K562 (cell line): ENCODE measurements around the gene ACOT13. TPM values are rescaled to one million over a fixed set of nuclear protein-coding genes. Genes with fewer than 3 reads are reported as not detected.

ENCODE experiments used
- CBX8 ChIP-seq: fragments of 200-600 bp; sonication (generic); IDR thresholded peaks from 2 replicates; pipeline ENCODE4 v1.6.1; 2012; ENCODE audit warnings: borderline replicate concordance, mixed run types, low read depth, mild to moderate bottlenecking, moderate library complexity, mixed read lengths, low read length, control low read depth, inconsistent platforms; ENCODE audit not compliant: poor library complexity, severe bottlenecking; ENCODE audit errors: extremely low read depth
- CREM ChIP-seq: IDR thresholded peaks from 2 replicates; pipeline ENCODE4 v1.6.1; 2014; ENCODE audit warnings: antibody characterized with exemption, low read depth
- CTBP1 ChIP-seq: fragments of 450-650 bp; IDR thresholded peaks from 2 replicates; pipeline ENCODE4 v1.6.1; 2016; ENCODE audit warnings: borderline replicate concordance
- FOXK2 ChIP-seq, 2 experiments: fragments of 450-650 bp; IDR thresholded peaks in 1 of 2; conservative IDR thresholded peaks in 1 of 2; 2 replicates each; pipeline ENCODE4 v1.6.1; 2016; ENCODE audit warnings: low read depth in 2 of 2, mild to moderate bottlenecking in 1 of 2
- HNRNPUL1 ChIP-seq: fragments of 200-400 bp; formaldehyde crosslinking; IDR thresholded peaks from 2 replicates; pipeline ENCODE4 v1.6.1; 2017; ENCODE audit warnings: low read length
- LCOR ChIP-seq: sonication (generic); formaldehyde crosslinking; IDR thresholded peaks from 2 replicates; pipeline ENCODE4 v1.8.0; 2022; ENCODE audit warnings: mild to moderate bottlenecking, missing genetic modification reagents
- MECOM ChIP-seq: fragments of 250-450 bp; sonication (Bioruptor Pico); IDR thresholded peaks from 2 replicates; pipeline ENCODE4 v1.8.0; 2022; ENCODE audit warnings: inconsistent platforms
- MYC ChIP-seq, 2 experiments: fragments of 250-450 bp in 1 of 2; sonication (Bioruptor Pico) in 1 of 2; IDR thresholded peaks; 2 replicates each; pipeline versions ENCODE4 v1.5.1 to v1.6.1; 2012 to 2021; ENCODE audit warnings: low read depth in 2 of 2, borderline replicate concordance in 1 of 2, improper control_type of control experiment in 1 of 2, low read length in 1 of 2, mild to moderate bottlenecking in 1 of 2, moderate library complexity in 1 of 2
- POU5F1 ChIP-seq: fragments of 150-350 bp; IDR thresholded peaks from 2 replicates; pipeline ENCODE4 v1.6.1; 2014; ENCODE audit warnings: borderline replicate concordance, low read length, low read depth, mild to moderate bottlenecking; ENCODE audit not compliant: partially characterized antibody
- PYGO2 ChIP-seq: fragments of 450-650 bp; IDR thresholded peaks from 2 replicates; pipeline ENCODE4 v1.6.1; 2016; ENCODE audit warnings: mild to moderate bottlenecking, missing genetic modification characterization, moderate library complexity, missing compliant biosample characterization
- SMAD1 ChIP-seq: fragments of 150-350 bp; IDR thresholded peaks from 2 replicates; pipeline ENCODE4 v1.6.1; 2014; ENCODE audit warnings: low read length, low read depth; ENCODE audit not compliant: partially characterized antibody
- SRF ChIP-seq, 2 experiments: fragments of 250-450, 450-650 bp in 1 of 2; sonication (Bioruptor Pico) in 1 of 2; sonication (generic) in 1 of 2; formaldehyde crosslinking; IDR thresholded peaks; 2 replicates each; pipeline versions ENCODE4 v1.5.0 to v1.5.1; 2020 to 2022; ENCODE audit warnings: mild to moderate bottlenecking in 1 of 2, missing genetic modification reagents in 1 of 2
- ZKSCAN1 ChIP-seq: fragments of 150-350 bp; IDR thresholded peaks from 2 replicates; pipeline ENCODE4 v1.6.1; 2016; ENCODE audit warnings: low read depth, low read length
- ZNF76 ChIP-seq: fragments of 250-450 bp; sonication (Bioruptor Pico); IDR thresholded peaks from 2 replicates; pipeline ENCODE4 v1.4.0; 2020; ENCODE audit warnings: mild to moderate bottlenecking, moderate library complexity, borderline replicate concordance
- polyA plus RNA-seq, 8 experiments: library from polyadenylated mRNA; depleted of rRNA in 4 of 8; stranded (reverse) in 5 of 8; unstranded in 3 of 8; fragments of >200 nt; fragmentation: Nextera tagmentation in 2 of 8; fragmentation: Illumina TruSeq in 1 of 8; extraction: Ambion mirVana in 2 of 8; extraction: Trizol in 1 of 8; gene quantifications; 2 replicates each; pipeline versions ENCODE4 v1.2.1 to v1.2.3, GENCODE V29; 2011 to 2014; ENCODE audit warnings: inconsistent platforms in 1 of 8, missing spikeins in 1 of 8
- total RNA-seq, 7 experiments: library from RNA; depleted of rRNA in 6 of 7; stranded (reverse); fragments of >200 nt in 6 of 7; fragmentation: Illumina TruSeq in 2 of 7; extraction: Trizol in 2 of 7; gene quantifications; 2 replicates each; pipeline versions ENCODE4 v1.2.1 to v1.2.3, GENCODE V29; 2011 to 2021; ENCODE audit warnings: low replicate concordance in 1 of 7
- TF ChIP-seq, protein P1 (sequence below): fragments of 250-450 bp; sonication (Bioruptor Pico); IDR thresholded peaks from 2 replicates; pipeline ENCODE4 v1.5.0; 2021; ENCODE audit warnings: mild to moderate bottlenecking, borderline replicate concordance
- TF ChIP-seq, protein P2 (sequence below), 2 experiments: fragments of 200-800 bp in 1 of 2; sonication (Bioruptor generic) in 1 of 2; sonication (generic) in 1 of 2; formaldehyde crosslinking in 1 of 2; IDR thresholded peaks in 1 of 2; conservative IDR thresholded peaks in 1 of 2; 2 replicates each; pipeline versions ENCODE4 v1.5.0 to v1.6.1; 2016 to 2020; ENCODE audit warnings: missing compliant biosample characterization in 1 of 2, missing genetic modification characterization in 1 of 2, missing genetic modification reagents in 1 of 2

Gene ACOT13
- total and polyA plus RNA-seq, 9 of the 15 experiments (the other 6 are each of a cell fraction or from before 2014, with no cell fraction given): 14.1 to 129 (median 65.7) TPM

DNA sequence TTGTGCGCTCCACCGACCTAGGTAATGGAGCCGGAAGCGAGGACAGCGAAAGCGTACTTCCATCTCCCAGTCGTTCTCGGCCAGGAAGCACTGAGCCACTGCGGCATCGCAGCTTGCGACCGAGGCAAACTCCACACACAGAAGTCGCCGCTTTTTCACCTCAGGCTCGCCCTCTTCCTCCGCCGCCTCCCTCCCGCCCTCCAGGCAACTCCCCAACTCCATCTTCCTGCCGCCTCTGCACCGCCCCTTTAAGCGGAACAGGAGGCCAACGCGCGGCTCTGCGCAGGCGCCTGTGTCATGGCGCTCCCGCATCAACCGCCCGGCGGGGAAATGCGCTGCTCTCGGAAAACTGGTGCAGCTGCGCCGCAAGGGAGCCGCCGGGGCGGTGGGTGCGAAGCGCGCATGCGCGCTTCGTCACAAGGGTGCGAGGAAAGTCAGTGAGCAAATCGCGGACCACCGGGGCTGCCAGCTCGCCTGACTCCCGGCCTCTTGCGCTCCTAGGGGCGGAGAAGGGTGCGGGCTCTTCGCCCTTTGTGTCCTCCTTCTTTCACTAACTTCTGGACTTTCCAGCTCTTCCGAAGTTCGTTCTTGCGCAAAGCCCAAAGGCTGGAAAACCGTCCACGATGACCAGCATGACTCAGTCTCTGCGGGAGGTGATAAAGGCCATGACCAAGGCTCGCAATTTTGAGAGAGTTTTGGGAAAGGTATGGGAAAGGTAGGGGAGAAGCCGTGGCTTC lies at the start of gene ACOT13, which contains the start of gene TDP2 (continued):
- TF ChIP-seq, protein P1, sequence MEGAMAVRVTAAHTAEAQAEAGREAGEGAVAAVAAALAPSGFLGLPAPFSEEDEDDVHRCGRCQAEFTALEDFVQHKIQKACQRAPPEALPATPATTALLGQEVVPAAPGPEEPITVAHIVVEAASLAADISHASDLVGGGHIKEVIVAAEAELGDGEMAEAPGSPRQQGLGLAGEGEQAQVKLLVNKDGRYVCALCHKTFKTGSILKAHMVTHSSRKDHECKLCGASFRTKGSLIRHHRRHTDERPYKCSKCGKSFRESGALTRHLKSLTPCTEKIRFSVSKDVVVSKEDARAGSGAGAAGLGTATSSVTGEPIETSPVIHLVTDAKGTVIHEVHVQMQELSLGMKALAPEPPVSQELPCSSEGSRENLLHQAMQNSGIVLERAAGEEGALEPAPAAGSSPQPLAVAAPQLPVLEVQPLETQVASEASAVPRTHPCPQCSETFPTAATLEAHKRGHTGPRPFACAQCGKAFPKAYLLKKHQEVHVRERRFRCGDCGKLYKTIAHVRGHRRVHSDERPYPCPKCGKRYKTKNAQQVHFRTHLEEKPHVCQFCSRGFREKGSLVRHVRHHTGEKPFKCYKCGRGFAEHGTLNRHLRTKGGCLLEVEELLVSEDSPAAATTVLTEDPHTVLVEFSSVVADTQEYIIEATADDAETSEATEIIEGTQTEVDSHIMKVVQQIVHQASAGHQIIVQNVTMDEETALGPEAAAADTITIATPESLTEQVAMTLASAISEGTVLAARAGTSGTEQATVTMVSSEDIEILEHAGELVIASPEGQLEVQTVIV (CRISPR knock-in tag): no peak
- TF ChIP-seq MYC (IDR thresholded peaks at IDR 0.05; ENCODE audit: low read depth, low read length): peak; percentile 83; the same call in 1 of the 2 replicates
- TF ChIP-seq MYC (CRISPR knock-in tag; IDR thresholded peaks at IDR 0.05; ENCODE audit: borderline replicate concordance, low read depth): peak; percentile 60; the same call in 1 of the 2 replicates
- TF ChIP-seq POU5F1: peak; percentile 71
- TF ChIP-seq MECOM (CRISPR knock-in tag): no peak
- TF ChIP-seq CREM: peak; percentile 87
- TF ChIP-seq SRF (CRISPR knock-in tag; IDR thresholded peaks at IDR 0.05): peak in 1 of 2 experiments; percentile 81; a peak in 2 of 4 replicates
- TF ChIP-seq LCOR (CRISPR knock-in tag): no peak; the same call in 1 of the 2 replicates
- peak; percentile 72 to 74 for TF ChIP-seq FOXK2 (conservative IDR thresholded peaks at IDR 0.05 in 1 of 2, IDR thresholded peaks at IDR 0.05 in 1 of 2; ENCODE audit: low read depth in 2 of 2)
- peak; percentile 98 for TF ChIP-seq CTBP1
- no peak for TF ChIP-seq HNRNPUL1
- TF ChIP-seq SMAD1: peak; percentile 25
- peak; percentile 79 for TF ChIP-seq ZKSCAN1
- TF ChIP-seq, protein P2, sequence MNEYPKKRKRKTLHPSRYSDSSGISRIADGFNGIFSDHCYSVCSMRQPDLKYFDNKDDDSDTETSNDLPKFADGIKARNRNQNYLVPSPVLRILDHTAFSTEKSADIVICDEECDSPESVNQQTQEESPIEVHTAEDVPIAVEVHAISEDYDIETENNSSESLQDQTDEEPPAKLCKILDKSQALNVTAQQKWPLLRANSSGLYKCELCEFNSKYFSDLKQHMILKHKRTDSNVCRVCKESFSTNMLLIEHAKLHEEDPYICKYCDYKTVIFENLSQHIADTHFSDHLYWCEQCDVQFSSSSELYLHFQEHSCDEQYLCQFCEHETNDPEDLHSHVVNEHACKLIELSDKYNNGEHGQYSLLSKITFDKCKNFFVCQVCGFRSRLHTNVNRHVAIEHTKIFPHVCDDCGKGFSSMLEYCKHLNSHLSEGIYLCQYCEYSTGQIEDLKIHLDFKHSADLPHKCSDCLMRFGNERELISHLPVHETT (CRISPR knock-in tag; conservative IDR thresholded peaks at IDR 0.05 in 1 of 2, IDR thresholded peaks at IDR 0.05 in 1 of 2): peak in 1 of 2 experiments; percentile 57; a peak in 1 of 4 replicates
- TF ChIP-seq PYGO2 (tag): no peak
- no peak for TF ChIP-seq CBX8
- TF ChIP-seq ZNF76: no peak
